Left ventricle myocardium inferior (tissue), 1 donor: Measurements from ENCODE around the gene IFNAR2. TPM values are rescaled to one million over a fixed set of nuclear protein-coding genes. Genes with fewer than 3 reads are reported as not detected.
"Not testable (repeated sequence)": the region's sequence is repeated elsewhere in the genome, so short reads cannot be mapped to it uniquely, and the experiment has no call there.

ENCODE experiments used
- DNase-seq: peaks from one replicate; pipeline ENCODE4 v3.0.0-alpha.2; 2020
- H3K27ac ChIP-seq: fragments of 200-600 bp; replicated peaks from 2 replicates; pipeline ENCODE4 v1.8.0; 2021
- H3K27me3 ChIP-seq: fragments of 200-600 bp; 2 replicates; pipeline ENCODE4 v1.8.0; 2021; ENCODE audit warnings: low read depth
- H3K36me3 ChIP-seq: fragments of 200-600 bp; 2 replicates; pipeline ENCODE4 v1.8.0; 2021
- H3K4me1 ChIP-seq: fragments of 200-600 bp; 2 replicates; pipeline ENCODE4 v1.8.0; 2021
- H3K4me3 ChIP-seq: fragments of 200-600 bp; 2 replicates; pipeline ENCODE4 v1.8.0; 2021; ENCODE audit warnings: mild to moderate bottlenecking, moderate library complexity
- H3K9me3 ChIP-seq: fragments of 200-600 bp; replicated peaks from 2 replicates; pipeline ENCODE4 v1.8.0; 2021
- CTCF ChIP-seq: fragments of 200-600 bp; IDR thresholded peaks from 2 replicates; pipeline ENCODE4 v1.8.0; 2021; ENCODE audit warnings: antibody characterized with exemption, mild to moderate bottlenecking, borderline replicate concordance
- intact Hi-C: fragments of 100-400 bp; cut with micrococcal nuclease; formaldehyde crosslinking; loops from one replicate; pipeline ENCODE4 v1.11.0; 2022
- total RNA-seq: library from RNA; stranded (reverse); fragmentation: NEBNext Ultra II Directional; extraction: Animal tissue kit (Norgen Biotek cat#: 25700); gene quantifications from one replicate; pipeline ENCODE4 v1.2.1, GENCODE V29; 2021
- donor health status: DM: no; HTN: yes; CAD: no; lungs with severe emphysema.

Gene IFNAR2
- total RNA-seq, 1 donor from 2014 or later: 9.0 TPM

- H3K27me3 ChIP-seq: no peaks in the 10 kb centered on the region
- TF ChIP-seq CTCF: no peak
- no peaks in the 10 kb centered on the region for H3K9me3 ChIP-seq
- peaks cover 98% of the 10 kb centered on the region for H3K36me3 ChIP-seq
- DNase-seq: no peak
- peaks cover 44% of the 10 kb centered on the region for H3K4me1 ChIP-seq
- intact Hi-C loops: no loop called here
- no peak overlapping the region for H3K4me3 ChIP-seq
- H3K27ac ChIP-seq: no peak overlapping the region
These were observed 19.7 kb downstream of the IFNAR2 start for GRCh38 chr21:33249331-33250002.

GRCh38 chr21:33251119-33251518, 21.4 kb downstream of the IFNAR2 start:
- no peak for DNase-seq
- H3K9me3 ChIP-seq: no peaks in the 10 kb centered on the region
- no peak for TF ChIP-seq CTCF
- H3K36me3 ChIP-seq: peaks cover 98% of the 10 kb centered on the region
- no peak overlapping the region for H3K27ac ChIP-seq
- no peaks in the 10 kb centered on the region for H3K27me3 ChIP-seq
- peaks cover 30% of the 10 kb centered on the region for H3K4me1 ChIP-seq
- no peak overlapping the region for H3K4me3 ChIP-seq
- intact Hi-C loops: no loop called here

GRCh38 chr21:33253382-33253781, 23.6 kb downstream of the IFNAR2 start:
- H3K27me3 ChIP-seq, DNase-seq, H3K9me3 ChIP-seq, intact Hi-C loops, H3K4me3 ChIP-seq: not testable (repeated sequence)
- H3K36me3 ChIP-seq: peaks cover 98% of the 10 kb centered on the region
- peaks cover 13% of the 10 kb centered on the region for H3K4me1 ChIP-seq
- H3K27ac ChIP-seq: peak overlapping the region; percentile 35

- H3K4me3 ChIP-seq: no peak overlapping the region
- no peaks in the 10 kb centered on the region for H3K27me3 ChIP-seq
- no peak for TF ChIP-seq CTCF
- DNase-seq: no peak
- peaks cover 13% of the 10 kb centered on the region for H3K4me1 ChIP-seq
- no peak overlapping the region for H3K27ac ChIP-seq
- H3K9me3 ChIP-seq: peaks cover 9% of the 10 kb centered on the region
- peaks cover 89% of the 10 kb centered on the region for H3K36me3 ChIP-seq
- intact Hi-C loops: no loop called here
These were observed 25.0 kb downstream of the IFNAR2 start for GRCh38 chr21:33254766-33255165.

- Histone ChIP-seq H3K4me1 (peaks cover 13% of the 10 kb centered on the region), H3K9me3 (peaks cover 9% of the 10 kb centered on the region), H3K27ac (no peak overlapping the region), H3K4me3 (no peak overlapping the region), H3K36me3 (peaks cover 83% of the 10 kb centered on the region), H3K27me3 (no peaks in the 10 kb centered on the region)
- no peak for TF ChIP-seq CTCF
- DNase-seq: no peak
- intact Hi-C loops: no loop called here
These were observed 25.7 kb downstream of the IFNAR2 start for GRCh38 chr21:33255404-33255803.

GRCh38 chr21:33256019-33256418, 26.3 kb downstream of the IFNAR2 start:
- no peak overlapping the region for H3K27ac ChIP-seq
- H3K4me1 ChIP-seq: peaks cover 13% of the 10 kb centered on the region
- peaks cover 9% of the 10 kb centered on the region for H3K9me3 ChIP-seq
- no peak for TF ChIP-seq CTCF
- H3K27me3 ChIP-seq: no peaks in the 10 kb centered on the region
- intact Hi-C loops: no loop called here
- H3K36me3 ChIP-seq: peaks cover 77% of the 10 kb centered on the region
- DNase-seq: no peak
- H3K4me3 ChIP-seq: no peak overlapping the region
